Hematopoietic multipotent progenitor cell treated with erythropoietin and hydrocortisone succinate and interleukin-3 and kit ligand, for 17 days (in vitro differentiated cells): ENCODE data around the gene TMPRSS13.

Source experiments
- DNase-seq: peaks from one replicate; pipeline ENCODE4 v3.0.0-alpha.2; 2015; ENCODE audit warnings: low spot score

Gene TMPRSS13

GRCh38 chr11:117888139-117888566 is 41.0 kb downstream of the TMPRSS13 start:
- DNase-seq: no peak

GRCh38 chr11:117887431-117888138 is 41.6 kb downstream of the TMPRSS13 start:
- DNase-seq: no peak

- DNase-seq: no peak
These were observed 43.4 kb downstream of the TMPRSS13 start for GRCh38 chr11:117885777-117886176.

- DNase-seq: no peak
These were observed 44.2 kb downstream of the TMPRSS13 start for GRCh38 chr11:117884994-117885393.

- no peak for DNase-seq
These were observed 46.1 kb downstream of the TMPRSS13 start for GRCh38 chr11:117883063-117883462.

- no peak for DNase-seq
These were observed 46.8 kb downstream of the TMPRSS13 start for GRCh38 chr11:117882311-117882905.

GRCh38 chr11:117881217-117881616 is 48.0 kb downstream of the TMPRSS13 start:
- no peak for DNase-seq

GRCh38 chr11:117879516-117880480 is 49.4 kb downstream of the TMPRSS13 start:
- DNase-seq: no peak

GRCh38 chr11:117878939-117879475 is 50.2 kb downstream of the TMPRSS13 start:
- DNase-seq: no peak

- no peak for DNase-seq
These were observed 50.8 kb downstream of the TMPRSS13 start for GRCh38 chr11:117878314-117878938.

GRCh38 chr11:117877120-117877784 is 52.0 kb downstream of the TMPRSS13 start:
- no peak for DNase-seq

- DNase-seq: no peak
These were observed 52.7 kb downstream of the TMPRSS13 start, which contains the start of gene FXYD6 for GRCh38 chr11:117876341-117877119. Gene FXYD6 (minus strand): TSS chr11:117876658. CDS start chr11:117842776, 33,882 bp downstream.

GRCh38 chr11:117876059-117876340 is 53.2 kb downstream of the TMPRSS13 start:
- DNase-seq: no peak

- DNase-seq: no peak
These were observed 53.7 kb downstream of the TMPRSS13 start for GRCh38 chr11:117875382-117876058.

GRCh38 chr11:117874910-117875381 is 54.3 kb downstream of the TMPRSS13 start:
- DNase-seq: no peak

- DNase-seq: no peak
These were observed 54.8 kb downstream of the TMPRSS13 start for GRCh38 chr11:117874253-117874909.

- DNase-seq: no peak
These were observed 55.4 kb downstream of the TMPRSS13 start for GRCh38 chr11:117873828-117874125.

- no peak for DNase-seq
These were observed 56.0 kb downstream of the TMPRSS13 start for GRCh38 chr11:117872975-117873827.
